ENCODE measurements around the gene SLC15A4. TPM values are rescaled to one million over a fixed set of nuclear protein-coding genes. Genes with fewer than 3 reads are reported as not detected.

Gene SLC15A4
- total and polyA plus RNA-seq, 2 of the 4 experiments (the other 2 are of a cell fraction) = 15.4 to 21.9 TPM

- intact Hi-C loops (cut with micrococcal nuclease) = no loop called here
- no peak for DNase-seq
- TF ChIP-seq BHLHE40 (IDR thresholded peaks at IDR 0.05; ENCODE audit: low read depth, low read length) = no peak
- TF ChIP-seq MAZ (IDR thresholded peaks at IDR 0.05; ENCODE audit: borderline replicate concordance, low read depth, low read length) = no peak
- TF ChIP-seq RAD21 (IDR thresholded peaks at IDR 0.05; ENCODE audit: low read length) = no peak
- TF ChIP-seq CTCF (conservative IDR thresholded peaks at IDR 0.05; ENCODE audit: low read depth, low read length) = no peak
- TF ChIP-seq RFX5 (IDR thresholded peaks at IDR 0.05; ENCODE audit: low read depth, low read length) = no peak
- no peak for TF ChIP-seq SMC3 (IDR thresholded peaks at IDR 0.05; ENCODE audit: low read depth, low read length)
- no peak for TF ChIP-seq USF2 (IDR thresholded peaks at IDR 0.05; ENCODE audit: low read depth, low read length)
- no peak for TF ChIP-seq FOS (IDR thresholded peaks at IDR 0.05; ENCODE audit: low read depth, low read length)
- no peak for TF ChIP-seq ELK1 (IDR thresholded peaks at IDR 0.05; ENCODE audit: borderline replicate concordance, low read depth, low read length)
- no peak for TF ChIP-seq MAFK (IDR thresholded peaks at IDR 0.05; ENCODE audit: low read depth, low read length)
- no peak for TF ChIP-seq CEBPB (IDR thresholded peaks at IDR 0.05; ENCODE audit: low read depth, low read length)
- TF ChIP-seq RCOR1 (IDR thresholded peaks at IDR 0.05; ENCODE audit: insufficient replicate concordance, low read length) = no peak
- no peak for TF ChIP-seq NFE2L2 (IDR thresholded peaks at IDR 0.05; ENCODE audit: low read depth, low read length)
- TF ChIP-seq MXI1 (IDR thresholded peaks at IDR 0.05; ENCODE audit: borderline replicate concordance, low read depth, low read length) = no peak
- no peak for TF ChIP-seq POLR2A (IDR thresholded peaks at IDR 0.05; ENCODE audit: low read depth, low read length)
Observed at GRCh38 chr12:128823216-128823915, 392 bp downstream of the SLC15A4 start.

More at GRCh38 chr12:128823216-128823915, 392 bp downstream of the SLC15A4 start:
- Histone ChIP-seq H3K27me3 (ENCODE audit: control insufficient read depth, insufficient read depth, low read length) (no peaks in the 10 kb centered on the region), H2BK15ac (ENCODE audit: low read depth, low read length) (no peak overlapping the region), H3K56ac (ENCODE audit: extremely low read depth, insufficient read depth, low read length) (no peak overlapping the region), H4K91ac (ENCODE audit: insufficient read depth, low read depth, low read length) (peak overlapping the region; percentile 53), H3K9me1 (ENCODE audit: insufficient read depth, low read length) (peaks cover under 1% of the 10 kb centered on the region; the same call in 1 of the 2 replicates), H2BK5ac (ENCODE audit: low read depth, low read length, poor library complexity, severe bottlenecking) (peak overlapping the region; percentile 72), H3K4ac (ENCODE audit: low read depth, low read length) (peak overlapping the region; percentile 81), H3K4me3 (ENCODE audit: insufficient read depth, low read depth, low read length) (peak overlapping the region; percentile 73), H3K9ac (ENCODE audit: low read depth, low read length) (peak overlapping the region; percentile 80), H4K8ac (ENCODE audit: low read depth in 2 of 2, low read length in 2 of 2) (peak overlapping the region; percentile 64 to 87; a peak in 3 of 4 replicates), H4K20me1 (ENCODE audit: insufficient read depth, low read length) (peaks cover 4% of the 10 kb centered on the region), H3K36me3 (ENCODE audit: control insufficient read depth, insufficient read depth, low read length) (0 out of 2 replicates have a peak, but pooled peaks cover 5% of the 10 kb centered on the region), H2AK5ac (ENCODE audit: low read depth, low read length) (no peak overlapping the region), H3K23ac (ENCODE audit: low read depth, low read length) (no peak overlapping the region), H2AFZ (replicated peaks; ENCODE audit: low read length, poor library complexity) (peak overlapping the region; percentile 96), H3K4me2 (ENCODE audit: low read depth, low read length) (peak overlapping the region; percentile 88), H3K18ac (ENCODE audit: low read depth, low read length) (no peak overlapping the region), H3K4me1 (ENCODE audit: control insufficient read depth, insufficient read depth, low read length) (peaks cover 3% of the 10 kb centered on the region; the same call in 1 of the 2 replicates), H2BK120ac (ENCODE audit: low read depth, low read length) (no peak overlapping the region), H2BK20ac (ENCODE audit: low read depth, low read length) (no peak overlapping the region), H3K27ac (ENCODE audit: insufficient read depth, low read length) (peak overlapping the region; percentile 51), H3K9me3 (ENCODE audit: control insufficient read depth, insufficient read depth, low read length) (no peaks in the 10 kb centered on the region; the same call in 1 of the 2 replicates), H2AK9ac (replicated peaks; ENCODE audit: low read depth, low read length, poor library complexity) (peak overlapping the region; percentile 96), H3K14ac (replicated peaks; ENCODE audit: low read depth, low read length) (no peak overlapping the region), H3K79me1 (ENCODE audit: low read depth in 1 of 2, low read length in 2 of 2) (peaks cover 11 to 39% of the 10 kb centered on the region in 2 experiments), H4K5ac (ENCODE audit: low read depth, low read length) (peak overlapping the region; percentile 89)
- in situ Hi-C loops (cut with MboI; ENCODE audit: low sequenced_read_pairs) = no loop called here
- POLR2A ChIA-PET (ENCODE audit: unreplicated experiment) = no interaction called here
- CTCF ChIA-PET = no interaction called here
- no TSS peak for BruUV-seq (replicated peaks)
- ATAC-seq (ENCODE audit: low read depth) = peak; percentile 56
- 0% methylated on average over 41 of the region's 88 CpGs; no CpG with 5 or more reads in 1 of the 2 experiments for WGBS, 2 experiments (ENCODE audit: extremely low coverage in 2 of 2, insufficient read length in 1 of 2)
- dilution Hi-C loops (cut with HindIII; ENCODE audit: low sequenced_read_pairs, unreplicated experiment) = no loop called here

Data from IMR-90 (cell line).